GM19395 (cell line): Measurements from ENCODE around the gene H2AZ2.

Source experiments
- ATAC-seq: cut with Tn5 transposase; IDR thresholded peaks from one replicate; pipeline ENCODE4 v1.9.1; 2021; ENCODE audit warnings: mild to moderate bottlenecking, moderate library complexity; ENCODE audit not compliant: unreplicated experiment

Gene H2AZ2

GRCh38 chr7:44847920-44848634 is at the start of gene H2AZ2:
H2AZ2 (minus strand) TSS chr7:44848087; CDS start chr7:44847971, 116 bp downstream.
- peak; percentile 86 for ATAC-seq

GRCh38 chr7:44897309-44897708 is 49.4 kb upstream of the H2AZ2 start:
- no peak for ATAC-seq

GRCh38 chr7:44894888-44895580 is 47.1 kb upstream of the H2AZ2 start:
- no peak for ATAC-seq

GRCh38 chr7:44893710-44894234 is 45.9 kb upstream of the H2AZ2 start:
- ATAC-seq: no peak

GRCh38 chr7:44891791-44892190 is 43.9 kb upstream of the H2AZ2 start:
- ATAC-seq: no peak

GRCh38 chr7:44891372-44891771 is 43.5 kb upstream of the H2AZ2 start:
- no peak for ATAC-seq

GRCh38 chr7:44889086-44889781 is 41.3 kb upstream of the H2AZ2 start:
- no peak for ATAC-seq

GRCh38 chr7:44887293-44887692 is 39.4 kb upstream of the H2AZ2 start:
- ATAC-seq: no peak

GRCh38 chr7:44885394-44886317 is 37.8 kb upstream of the H2AZ2 start, which contains the start of gene PURB:
PURB (minus strand) TSS chr7:44885530; CDS start chr7:44885348, 182 bp downstream.
- peak; percentile 84 for ATAC-seq

GRCh38 chr7:44884621-44885393 is 36.9 kb upstream of the H2AZ2 start:
- peak; percentile 24 for ATAC-seq

- no peak for ATAC-seq
These were observed 36.2 kb upstream of the H2AZ2 start for GRCh38 chr7:44883961-44884620.

GRCh38 chr7:44882899-44883298 is 35.0 kb upstream of the H2AZ2 start:
- no peak for ATAC-seq

- no peak for ATAC-seq
These were observed 33.7 kb upstream of the H2AZ2 start for GRCh38 chr7:44881610-44882009.

- ATAC-seq: no peak
These were observed 33.2 kb upstream of the H2AZ2 start for GRCh38 chr7:44881066-44881600.

GRCh38 chr7:44880317-44881018 is 32.6 kb upstream of the H2AZ2 start:
- ATAC-seq: no peak

GRCh38 chr7:44876393-44876792 is 28.5 kb upstream of the H2AZ2 start:
- no peak for ATAC-seq

- no peak for ATAC-seq
These were observed 27.4 kb upstream of the H2AZ2 start for GRCh38 chr7:44875241-44875640.

- no peak for ATAC-seq
These were observed 24.9 kb upstream of the H2AZ2 start for GRCh38 chr7:44872787-44873186.
